Thyroid gland (tissue), 4 donors: ENCODE measurements around the gene PROM1. TPM values are rescaled to one million over a fixed set of nuclear protein-coding genes. Genes with fewer than 3 reads are reported as not detected.

ENCODE experiments used
- DNase-seq, 2 donors: peaks; one replicate each; pipeline ENCODE4 v3.0.0-alpha.2; 2019
- H3K27ac ChIP-seq, 3 donors: fragments of 200-600 bp; sonication (generic); 1 replicate in 2 of 3; 2 replicates in 1 of 3; pipeline ENCODE4 v1.5.1; 2016 to 2019; ENCODE audit warnings: mild to moderate bottlenecking in 1 of 3, moderate library complexity in 1 of 3
- H3K27me3 ChIP-seq: fragments of 200-600 bp; sonication (generic); one replicate; pipeline ENCODE4 v1.5.1; 2019
- H3K36me3 ChIP-seq, 2 donors: fragments of 200-600 bp; sonication (generic); one replicate each; pipeline ENCODE4 v1.5.1; 2016 to 2019
- H3K4me1 ChIP-seq, 2 donors: fragments of 200-600 bp; sonication (generic); one replicate each; pipeline ENCODE4 v1.5.1; 2017 to 2019
- H3K4me3 ChIP-seq, 3 donors: fragments of 200-600 bp; sonication (generic); replicated peaks in 1 of 3; 1 replicate in 2 of 3; 2 replicates in 1 of 3; pipeline ENCODE4 v1.5.1; 2016; ENCODE audit warnings: mild to moderate bottlenecking in 1 of 3
- H3K9me3 ChIP-seq: fragments of 200-600 bp; sonication (generic); one replicate; pipeline ENCODE4 v1.5.1; 2017
- POLR2A ChIP-seq, 2 donors: fragments of 450-650 bp; IDR thresholded peaks; one replicate each; pipeline ENCODE4 v1.6.1; 2017; ENCODE audit warnings: antibody characterized with exemption in 2 of 2, mild to moderate bottlenecking in 2 of 2, moderate library complexity in 1 of 2
- WGBS, 2 donors: methylation state at CpG; one replicate each; pipeline ENCODE4 v1.1.5; 2017; 5-methylcytosine and 5-hydroxymethylcytosine counted together
- intact Hi-C: fragments of 100-400 bp; cut with DNase I; formaldehyde crosslinking; loops from one replicate; pipeline ENCODE4 v1.15.1; 2023
- total RNA-seq, 4 donors: library from RNA; depleted of rRNA; stranded (reverse); fragments of >200 nt; gene quantifications; one replicate each; pipeline ENCODE4 v1.2.3, GENCODE V29; 2016
- TF ChIP-seq, protein P1 (sequence below), 6 experiments: fragments of 200-600 bp in 3 of 6; fragments of 450-650 bp in 3 of 6; sonication (generic) in 3 of 6; IDR thresholded peaks; one replicate each; pipeline ENCODE4 v1.5.1; 2016 to 2019; ENCODE audit warnings: antibody characterized with exemption in 6 of 6, mild to moderate bottlenecking in 2 of 6, inconsistent platforms in 1 of 6, moderate library complexity in 1 of 6

The PROM1 gene
- total RNA-seq, 4 donors from 2014 or later = 0.67 to 9.9 (median 2.3) TPM

DNA sequence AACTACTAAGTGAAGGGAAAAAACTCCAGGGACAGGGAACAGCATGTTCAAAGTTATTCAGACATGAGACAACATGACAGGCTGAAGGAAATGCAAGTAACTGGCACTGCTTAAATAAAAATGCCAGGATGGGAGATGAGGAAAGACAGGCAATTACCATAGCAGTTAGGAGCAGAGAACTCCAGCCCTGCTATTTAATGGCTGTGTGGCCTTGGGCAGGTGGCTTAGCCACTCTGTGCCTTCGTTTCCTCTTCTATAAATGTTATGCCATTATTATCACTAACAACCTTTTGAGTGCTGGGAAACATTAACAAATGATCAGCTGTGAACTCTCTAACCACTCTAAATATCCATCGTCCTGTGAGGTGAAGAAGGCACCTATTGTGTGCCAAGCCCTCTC, 32.7 kb downstream of the PROM1 start:
- Histone ChIP-seq H3K4me1 (no peaks in the 10 kb centered on the region), H3K27me3 (no peaks in the 10 kb centered on the region), H3K4me3 (no peak overlapping the region), H3K36me3 (no peaks in the 10 kb centered on the region), H3K27ac (no peak overlapping the region), H3K9me3 (no peaks in the 10 kb centered on the region)
- intact Hi-C loops = no loop called here
- 86% methylated on average over 2 of the region's 2 CpGs for WGBS, 2 donors
- TF ChIP-seq, protein P1, sequence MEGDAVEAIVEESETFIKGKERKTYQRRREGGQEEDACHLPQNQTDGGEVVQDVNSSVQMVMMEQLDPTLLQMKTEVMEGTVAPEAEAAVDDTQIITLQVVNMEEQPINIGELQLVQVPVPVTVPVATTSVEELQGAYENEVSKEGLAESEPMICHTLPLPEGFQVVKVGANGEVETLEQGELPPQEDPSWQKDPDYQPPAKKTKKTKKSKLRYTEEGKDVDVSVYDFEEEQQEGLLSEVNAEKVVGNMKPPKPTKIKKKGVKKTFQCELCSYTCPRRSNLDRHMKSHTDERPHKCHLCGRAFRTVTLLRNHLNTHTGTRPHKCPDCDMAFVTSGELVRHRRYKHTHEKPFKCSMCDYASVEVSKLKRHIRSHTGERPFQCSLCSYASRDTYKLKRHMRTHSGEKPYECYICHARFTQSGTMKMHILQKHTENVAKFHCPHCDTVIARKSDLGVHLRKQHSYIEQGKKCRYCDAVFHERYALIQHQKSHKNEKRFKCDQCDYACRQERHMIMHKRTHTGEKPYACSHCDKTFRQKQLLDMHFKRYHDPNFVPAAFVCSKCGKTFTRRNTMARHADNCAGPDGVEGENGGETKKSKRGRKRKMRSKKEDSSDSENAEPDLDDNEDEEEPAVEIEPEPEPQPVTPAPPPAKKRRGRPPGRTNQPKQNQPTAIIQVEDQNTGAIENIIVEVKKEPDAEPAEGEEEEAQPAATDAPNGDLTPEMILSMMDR (IDR thresholded peaks at IDR 0.05) = no peak
- no peak for TF ChIP-seq POLR2A (IDR thresholded peaks at IDR 0.05)
- DNase-seq = no peak

DNA sequence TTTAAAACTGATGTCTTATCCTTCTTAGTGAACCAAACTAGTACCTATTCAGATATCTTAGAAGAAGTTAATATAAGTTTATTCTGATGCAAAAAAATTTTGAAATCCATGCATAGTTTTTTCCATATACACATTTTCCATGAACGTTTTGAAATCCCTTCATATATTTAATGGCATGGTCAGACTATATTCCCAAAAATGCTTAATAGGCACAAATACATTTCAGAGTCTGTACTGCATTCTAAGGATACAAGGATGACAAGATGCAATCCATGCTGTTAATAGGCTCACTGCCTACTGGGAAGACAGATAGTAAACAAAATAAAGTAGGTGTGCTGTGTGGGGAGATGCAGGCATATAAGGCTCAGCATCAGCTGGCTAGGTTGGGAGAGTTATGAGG, 33.2 kb downstream of the PROM1 start:
- H3K36me3 ChIP-seq = no peaks in the 10 kb centered on the region
- intact Hi-C loops = no loop called here
- H3K9me3 ChIP-seq = no peaks in the 10 kb centered on the region
- no peak for DNase-seq
- no peaks in the 10 kb centered on the region for H3K4me1 ChIP-seq
- no peak overlapping the region for H3K4me3 ChIP-seq
- WGBS, 2 donors = 74 to 77% methylated on average over 1 of the region's 1 CpG
- H3K27me3 ChIP-seq = no peaks in the 10 kb centered on the region
- TF ChIP-seq, protein P1 (IDR thresholded peaks at IDR 0.05) = no peak
- no peak for TF ChIP-seq POLR2A (IDR thresholded peaks at IDR 0.05)
- H3K27ac ChIP-seq = no peak overlapping the region

DNA sequence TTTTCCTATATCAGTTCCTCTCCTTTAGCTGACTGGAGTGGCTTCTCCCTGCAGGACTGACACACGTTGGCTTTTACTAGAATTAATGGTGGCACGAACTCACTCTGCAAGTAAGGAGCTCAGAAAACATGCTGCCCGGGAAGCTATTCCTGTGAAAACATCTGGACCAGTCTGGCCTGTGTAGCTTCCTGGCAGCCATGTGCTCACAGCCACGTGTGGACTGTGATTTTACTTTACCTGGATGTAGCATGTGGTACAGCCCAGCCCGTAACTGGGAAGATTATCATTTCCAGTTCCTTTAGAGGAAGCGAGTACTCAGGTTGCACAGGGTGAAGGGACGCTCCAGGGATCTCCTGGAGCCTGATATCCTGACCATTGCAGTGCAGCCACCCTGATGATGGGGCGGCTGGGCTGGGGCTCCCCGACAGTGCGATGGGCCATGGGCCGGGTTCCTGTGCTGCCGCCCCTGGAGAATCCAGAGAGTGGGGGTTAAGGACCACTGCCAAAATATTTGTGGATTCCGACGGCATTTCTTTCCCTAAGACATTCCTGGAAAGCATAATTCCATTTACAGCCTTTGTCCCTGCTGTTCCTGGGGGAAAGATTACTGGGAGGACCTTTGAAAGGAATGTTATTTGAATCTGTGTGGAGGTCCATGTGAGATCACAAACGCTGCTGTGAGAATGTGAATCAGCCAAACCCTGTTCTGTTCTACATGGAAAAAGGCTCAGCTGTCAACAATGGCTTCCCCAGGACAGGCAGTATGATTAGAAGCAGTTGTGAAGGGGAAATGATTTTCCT, 35.0 kb downstream of the PROM1 start:
- WGBS, 2 donors = 69 to 72% methylated on average over 14 to 15 of the region's 15 CpGs
- intact Hi-C loops = no loop called here
- no peak overlapping the region for H3K4me3 ChIP-seq
- H3K36me3 ChIP-seq = no peaks in the 10 kb centered on the region
- no peaks in the 10 kb centered on the region for H3K9me3 ChIP-seq
- TF ChIP-seq POLR2A (IDR thresholded peaks at IDR 0.05) = no peak
- TF ChIP-seq, protein P1 (IDR thresholded peaks at IDR 0.05) = no peak
- H3K27ac ChIP-seq = no peak overlapping the region
- no peak for DNase-seq
- H3K27me3 ChIP-seq = no peaks in the 10 kb centered on the region
- H3K4me1 ChIP-seq = no peaks in the 10 kb centered on the region

DNA sequence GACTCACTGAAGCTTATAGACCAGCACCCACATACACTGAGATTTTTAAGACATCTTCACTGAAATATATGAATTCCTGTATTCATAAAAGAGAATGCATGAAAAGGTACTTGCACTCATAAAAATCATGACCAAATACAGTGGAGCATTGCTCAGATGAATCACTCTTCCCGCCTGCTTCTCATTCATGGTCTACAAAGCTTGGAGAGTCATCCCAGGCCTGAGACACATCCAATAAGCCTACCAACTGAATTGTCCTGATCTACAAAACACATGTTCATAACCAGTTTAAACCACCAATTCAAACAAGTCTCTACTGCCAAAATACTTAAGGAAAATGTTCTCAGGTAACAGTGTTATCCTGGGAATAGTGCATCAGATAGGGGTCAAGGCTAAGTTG, 38.1 kb downstream of the PROM1 start:
- intact Hi-C loops = no loop called here
- H3K36me3 ChIP-seq = no peaks in the 10 kb centered on the region
- H3K9me3 ChIP-seq = no peaks in the 10 kb centered on the region
- H3K27me3 ChIP-seq = no peaks in the 10 kb centered on the region
- H3K4me3 ChIP-seq = no peak overlapping the region
- H3K4me1 ChIP-seq = no peaks in the 10 kb centered on the region
- no peak overlapping the region for H3K27ac ChIP-seq
- TF ChIP-seq, protein P1 (IDR thresholded peaks at IDR 0.05) = no peak
- TF ChIP-seq POLR2A (IDR thresholded peaks at IDR 0.05) = no peak
- 94 to 100% methylated on average over 1 of the region's 1 CpG for WGBS, 2 donors
- DNase-seq = no peak

DNA sequence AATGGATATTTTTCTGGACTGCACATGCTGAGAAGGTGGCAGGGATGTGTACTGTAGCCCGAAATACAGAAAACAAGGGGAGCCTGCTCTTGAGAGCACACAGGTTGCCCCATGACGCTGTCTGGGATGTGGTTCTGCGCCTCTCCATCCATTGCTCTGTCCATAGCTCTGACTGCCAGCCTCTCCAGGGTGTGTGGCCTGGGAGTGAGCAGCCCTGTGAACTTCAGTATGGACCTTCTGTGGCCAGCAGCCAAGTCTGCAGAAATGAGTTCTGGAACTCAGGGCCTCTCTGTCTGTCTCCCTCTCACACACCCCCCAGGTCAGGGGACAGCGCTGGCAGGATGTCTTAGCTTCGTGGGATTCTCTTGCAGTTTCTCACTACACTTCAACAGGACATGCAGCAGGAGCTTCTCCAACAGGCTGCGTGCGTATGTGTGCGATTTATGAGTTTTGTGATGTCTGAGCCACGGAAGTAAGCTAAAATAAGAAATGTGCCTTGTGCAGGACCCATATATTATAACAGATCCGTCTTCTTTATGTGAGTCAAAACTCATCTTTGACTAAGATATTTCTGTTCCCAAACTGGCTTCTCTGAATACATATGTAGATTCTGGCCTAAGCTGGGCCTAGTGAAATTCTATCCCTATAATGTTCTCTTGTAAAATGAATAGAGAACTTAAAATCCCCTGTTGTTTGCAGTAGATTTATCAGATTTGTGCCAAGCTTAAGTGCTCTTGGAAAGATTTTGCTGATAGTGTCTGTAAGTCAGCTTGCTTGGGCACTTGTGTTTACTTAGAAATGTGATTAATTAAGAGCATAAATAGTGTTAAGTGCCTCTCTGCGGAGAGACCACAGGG, 40.0 kb downstream of the PROM1 start:
- H3K4me3 ChIP-seq = no peak overlapping the region
- no peak overlapping the region for H3K27ac ChIP-seq
- 84 to 87% methylated on average over 10 to 11 of the region's 11 CpGs for WGBS, 2 donors
- DNase-seq = no peak
- H3K36me3 ChIP-seq = no peaks in the 10 kb centered on the region
- no peaks in the 10 kb centered on the region for H3K9me3 ChIP-seq
- H3K27me3 ChIP-seq = no peaks in the 10 kb centered on the region
- no peak for TF ChIP-seq POLR2A (IDR thresholded peaks at IDR 0.05)
- TF ChIP-seq, protein P1 (IDR thresholded peaks at IDR 0.05) = no peak
- intact Hi-C loops = no loop called here
- H3K4me1 ChIP-seq = no peaks in the 10 kb centered on the region
